Neural cell (in vitro differentiated cells): Measurements from ENCODE around the gene GSE1. TPM values are rescaled to one million over a fixed set of nuclear protein-coding genes. Genes with fewer than 3 reads are reported as not detected.

Experiments used
- H2AFZ ChIP-seq: fragments of 200-600, 300-800 bp; sonication (generic), shearing (Covaris generic); 2 replicates; pipeline ENCODE4 v1.6.0; 2014; ENCODE audit warnings: low read depth, mild to moderate bottlenecking, antibody characterized with exemption, low read length, moderate library complexity
- H3F3A ChIP-seq: fragments of 200-600 bp; shearing (Covaris generic); 2 replicates; pipeline ENCODE4 v1.6.1; 2016; ENCODE audit warnings: mild to moderate bottlenecking, moderate library complexity, mixed read lengths, antibody characterized with exemption, low read length; ENCODE audit not compliant: insufficient read depth, poor library complexity, severe bottlenecking
- H3K27ac ChIP-seq: fragments of 200-600, 300-800 bp; sonication (generic), shearing (Covaris generic); 2 replicates; pipeline ENCODE4 v1.5.1; 2014; ENCODE audit warnings: mild to moderate bottlenecking, low read length, moderate library complexity
- H3K27me3 ChIP-seq: fragments of 300-800, 200-600 bp; sonication (generic), shearing (Covaris generic); 2 replicates; pipeline ENCODE4 v1.6.0; 2014; ENCODE audit warnings: mild to moderate bottlenecking, low read depth, low read length, moderate library complexity; ENCODE audit not compliant: insufficient read depth
- H3K36me3 ChIP-seq: fragments of 300-800, 200-600 bp; sonication (generic), shearing (Covaris generic); 2 replicates; pipeline ENCODE4 v1.5.1; 2014; ENCODE audit warnings: mild to moderate bottlenecking, antibody characterized with exemption, low read length, moderate library complexity; ENCODE audit not compliant: insufficient read depth
- H3K4me2 ChIP-seq: fragments of 300-800, 200-600 bp; sonication (generic), shearing (Covaris generic); 2 replicates; pipeline ENCODE4 v1.6.0; 2014; ENCODE audit warnings: mild to moderate bottlenecking, low read length
- H3K4me3 ChIP-seq: fragments of 300-800, 200-600 bp; sonication (generic), shearing (Covaris generic); 2 replicates; pipeline ENCODE4 v1.5.1; 2014; ENCODE audit warnings: mild to moderate bottlenecking, low read length, moderate library complexity
- H3K79me2 ChIP-seq: fragments of 200-600 bp; shearing (Covaris generic); replicated peaks from 2 replicates; pipeline ENCODE4 v1.6.0; 2014; ENCODE audit warnings: mild to moderate bottlenecking, low read length, moderate library complexity; ENCODE audit not compliant: insufficient read depth
- H3K9ac ChIP-seq: fragments of 300-800, 200-600 bp; sonication (generic), shearing (Covaris generic); 2 replicates; pipeline ENCODE4 v1.6.1; 2016; ENCODE audit warnings: mild to moderate bottlenecking, low read length, mixed read lengths
- H3K9me2 ChIP-seq: fragments of 200-600 bp; shearing (Covaris generic); 2 replicates; pipeline ENCODE4 v1.6.1; 2016; ENCODE audit warnings: mild to moderate bottlenecking, low read length, mixed read lengths; ENCODE audit not compliant: insufficient read depth
- H3K9me3 ChIP-seq: fragments of 200-600, 300-800 bp; sonication (generic), shearing (Covaris generic); 2 replicates; pipeline ENCODE4 v1.6.1; 2016; ENCODE audit warnings: mild to moderate bottlenecking, mixed run types, low read length, moderate library complexity, mixed read lengths
- H4K20me1 ChIP-seq: fragments of 200-600 bp; shearing (Covaris generic); 2 replicates; pipeline ENCODE4 v1.6.1; 2016; ENCODE audit warnings: mild to moderate bottlenecking, mixed run types; ENCODE audit not compliant: insufficient read depth
- CTCF ChIP-seq: fragments of 450-650 bp; IDR thresholded peaks from 2 replicates; pipeline ENCODE4 v1.5.1; 2014; ENCODE audit warnings: antibody characterized with exemption, mild to moderate bottlenecking, moderate library complexity; ENCODE audit not compliant: poor library complexity, severe bottlenecking
- EP300 ChIP-seq: fragments of 450-650 bp; conservative IDR thresholded peaks from 2 replicates; pipeline ENCODE4 v1.6.1; 2014; ENCODE audit warnings: antibody characterized with exemption, mild to moderate bottlenecking, moderate library complexity; ENCODE audit not compliant: poor library complexity, severe bottlenecking
- EZH2 ChIP-seq: fragments of 200-600, 300-800 bp; shearing (Covaris generic), sonication (generic); IDR thresholded peaks from 2 replicates; pipeline ENCODE4 v1.6.1; 2014; ENCODE audit warnings: antibody characterized with exemption, low read length, borderline replicate concordance, mild to moderate bottlenecking; ENCODE audit not compliant: insufficient read depth, poor library complexity, severe bottlenecking
- MXI1 ChIP-seq: fragments of 450-650 bp; conservative IDR thresholded peaks from 2 replicates; pipeline ENCODE4 v1.6.1; 2014; ENCODE audit warnings: antibody characterized with exemption, mild to moderate bottlenecking; ENCODE audit not compliant: poor library complexity, severe bottlenecking
- POLR2AphosphoS5 ChIP-seq: IDR thresholded peaks from 2 replicates; pipeline ENCODE4 v1.6.1; 2012
- RAD21 ChIP-seq: fragments of 450-650 bp; conservative IDR thresholded peaks from 2 replicates; pipeline ENCODE4 v1.6.1; 2014; ENCODE audit warnings: antibody characterized with exemption, mild to moderate bottlenecking, moderate library complexity
- REST ChIP-seq: IDR thresholded peaks from 2 replicates; pipeline ENCODE4 v1.6.1; 2012; ENCODE audit warnings: borderline replicate concordance
- SMC3 ChIP-seq: fragments of 450-650 bp; conservative IDR thresholded peaks from 2 replicates; pipeline ENCODE4 v1.6.1; 2014; ENCODE audit warnings: antibody characterized with exemption, mild to moderate bottlenecking, moderate library complexity; ENCODE audit not compliant: poor library complexity
- TAF1 ChIP-seq: IDR thresholded peaks from 2 replicates; pipeline ENCODE4 v1.6.1; 2012; ENCODE audit warnings: low read depth
- polyA plus RNA-seq: library from polyadenylated mRNA; depleted of rRNA; stranded (reverse); fragments of >200 nt; gene quantifications from 2 replicates; pipeline ENCODE4 v1.2.3, GENCODE V29; 2014

GSE1 gene
- polyA plus RNA-seq, 1 donor from 2014 or later: 35.6 TPM

DNA sequence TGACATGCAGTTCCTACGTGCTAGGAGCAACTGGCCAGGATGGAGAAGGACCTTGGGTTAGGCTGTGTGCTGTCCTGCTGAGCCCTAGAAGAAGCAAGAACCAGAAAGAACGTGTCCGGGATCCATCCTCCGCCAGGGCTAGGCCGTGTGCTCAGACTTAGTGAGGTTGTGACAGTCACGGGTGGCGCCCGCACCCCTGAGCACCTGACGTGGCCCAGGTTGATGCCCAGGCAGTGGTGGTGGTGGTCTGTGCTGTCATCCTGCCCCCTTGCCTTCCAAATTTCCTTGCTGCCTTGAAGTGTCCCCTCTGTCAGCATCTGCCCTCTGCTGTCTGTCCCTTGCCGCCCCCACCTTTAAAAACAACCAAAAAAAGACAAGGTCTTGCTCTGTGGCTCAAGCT lies 4.2 kb upstream of the GSE1 start:
- Histone ChIP-seq H3K79me2 (peaks cover 82% of the 10 kb centered on the region), H3K27ac (peak overlapping the region; percentile 78), H3K4me2 (no peak overlapping the region), H3K36me3 (no peaks in the 10 kb centered on the region), H3K9me2 (no peaks in the 10 kb centered on the region), H3K27me3 (no peaks in the 10 kb centered on the region), H3K9me3 (no peaks in the 10 kb centered on the region), H3K4me3 (peak overlapping the region; percentile 60), H3K9ac (peak overlapping the region; percentile 63), H3F3A (no peaks in the 10 kb centered on the region), H4K20me1 (no peaks in the 10 kb centered on the region), H2AFZ (no peak overlapping the region)
- TF ChIP-seq EP300 (no peak), CTCF (no peak), RAD21 (no peak), REST (no peak), MXI1 (no peak), POLR2AphosphoS5 (no peak), TAF1 (no peak), SMC3 (no peak), EZH2 (no peak)

GRCh38 chr16:85609539-85609938 lies 3.6 kb upstream of the GSE1 start:
- no peak overlapping the region for H3K4me3 ChIP-seq
- H3K27ac ChIP-seq: no peak overlapping the region
- H3K9ac ChIP-seq: no peak overlapping the region
- no peak overlapping the region for H2AFZ ChIP-seq
- peaks cover 78% of the 10 kb centered on the region for H3K79me2 ChIP-seq
- H3K9me2 ChIP-seq: no peaks in the 10 kb centered on the region
- no peak overlapping the region for H3K4me2 ChIP-seq
- H3K27me3 ChIP-seq: no peaks in the 10 kb centered on the region
- no peaks in the 10 kb centered on the region for H4K20me1 ChIP-seq
- H3K36me3 ChIP-seq: no peaks in the 10 kb centered on the region
- no peak for TF ChIP-seq RAD21
- no peak for TF ChIP-seq CTCF
- no peak for TF ChIP-seq POLR2AphosphoS5
- TF ChIP-seq EZH2: no peak
- TF ChIP-seq EP300: no peak
- no peaks in the 10 kb centered on the region for H3F3A ChIP-seq
- H3K9me3 ChIP-seq: no peaks in the 10 kb centered on the region
